Measurements from ENCODE around the gene DNAJA4.

DNAJA4 gene

GRCh38 chr15:78315686-78316282 lies 51.4 kb downstream of the DNAJA4 start:
- peak; percentile 57 for DNase-seq (ENCODE audit: low spot score)

GRCh38 chr15:78316283-78317083 lies 52.1 kb downstream of the DNAJA4 start:
- DNase-seq (ENCODE audit: low spot score): no peak

- DNase-seq (ENCODE audit: low spot score): peak; percentile 26
These were observed 52.9 kb downstream of the DNAJA4 start for GRCh38 chr15:78317145-78317836.

GRCh38 chr15:78319588-78319987 lies 55.2 kb downstream of the DNAJA4 start:
- no peak for DNase-seq (ENCODE audit: low spot score)

GRCh38 chr15:78320183-78320582 lies 55.8 kb downstream of the DNAJA4 start:
- no peak for DNase-seq (ENCODE audit: low spot score)

- no peak for DNase-seq (ENCODE audit: low spot score)
These were observed 56.7 kb downstream of the DNAJA4 start for GRCh38 chr15:78321041-78321570.

- no peak for DNase-seq (ENCODE audit: low spot score)
These were observed 57.4 kb downstream of the DNAJA4 start for GRCh38 chr15:78321786-78322185.

GRCh38 chr15:78322243-78322642 lies 57.9 kb downstream of the DNAJA4 start:
- no peak for DNase-seq (ENCODE audit: low spot score)

- DNase-seq (ENCODE audit: low spot score): no peak
These were observed 58.6 kb downstream of the DNAJA4 start for GRCh38 chr15:78322724-78323521.

- no peak for DNase-seq (ENCODE audit: low spot score)
These were observed 59.3 kb downstream of the DNAJA4 start for GRCh38 chr15:78323693-78324092.

GRCh38 chr15:78324144-78324543 lies 59.8 kb downstream of the DNAJA4 start:
- no peak for DNase-seq (ENCODE audit: low spot score)

GRCh38 chr15:78325092-78325843 lies 60.9 kb downstream of the DNAJA4 start:
- no peak for DNase-seq (ENCODE audit: low spot score)

- no peak for DNase-seq (ENCODE audit: low spot score)
These were observed 63.1 kb downstream of the DNAJA4 start for GRCh38 chr15:78327466-78327865.

GRCh38 chr15:78329625-78330024 lies 65.3 kb downstream of the DNAJA4 start:
- DNase-seq (ENCODE audit: low spot score): no peak
